Stimulated activated CD4-positive, alpha-beta T cell treated with anti-CD3 and anti-CD28 coated beads, Interleukin-2, amount 100 ng/mL, for 4 hours (primary cell): ENCODE data around the gene MARCHF4.
"Not testable (repeated sequence)": the region's sequence is repeated elsewhere in the genome, so short reads cannot be mapped to it uniquely, and the experiment has no call there.

ENCODE experiments used
- DNase-seq: peaks from one replicate; pipeline ENCODE4 v3.0.0-alpha.2; 2020; ENCODE audit warnings: low read depth

The MARCHF4 gene

GRCh38 chr2:216392018-216392562, 19.8 kb upstream of the MARCHF4 start:
- no peak for DNase-seq

DNA sequence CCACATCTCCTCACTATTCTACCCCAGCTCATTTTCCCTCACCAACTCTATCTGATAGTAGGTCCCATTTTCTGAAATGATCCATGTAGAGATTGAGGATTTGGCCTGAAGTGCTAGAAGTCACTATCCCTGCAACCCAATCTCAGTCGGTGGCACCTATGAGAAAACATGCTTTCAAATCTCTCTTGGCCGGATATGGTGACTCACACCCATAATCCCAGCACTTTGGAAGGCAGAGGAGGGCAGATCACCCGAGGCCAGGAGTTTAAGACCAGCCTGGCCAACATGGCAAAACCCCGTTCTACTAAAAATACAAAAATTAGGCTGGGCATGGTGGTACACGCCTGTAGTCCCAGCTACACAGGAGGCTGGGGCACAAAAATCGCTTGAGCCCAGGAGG, 19.1 kb upstream of the MARCHF4 start:
- DNase-seq = no peak

DNA sequence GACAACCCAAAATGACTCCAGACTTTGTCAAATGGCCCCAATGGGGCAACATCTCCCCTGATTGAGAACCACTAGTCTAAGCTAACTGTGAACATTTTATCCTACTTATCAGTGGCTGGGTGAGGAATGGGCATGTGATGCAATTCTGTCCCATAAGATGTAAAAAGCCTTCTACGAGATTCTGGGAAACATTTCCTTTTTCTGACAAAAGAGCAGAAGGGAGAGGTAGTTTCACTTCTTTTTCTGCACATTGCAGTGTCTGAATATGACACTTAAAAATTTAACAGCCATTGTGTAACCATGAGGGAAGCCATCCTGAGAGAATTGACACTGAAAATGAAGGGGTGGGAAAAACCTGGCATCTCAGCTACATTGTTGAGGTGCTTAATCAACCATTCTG, 17.3 kb upstream of the MARCHF4 start:
- DNase-seq = no peak

DNA sequence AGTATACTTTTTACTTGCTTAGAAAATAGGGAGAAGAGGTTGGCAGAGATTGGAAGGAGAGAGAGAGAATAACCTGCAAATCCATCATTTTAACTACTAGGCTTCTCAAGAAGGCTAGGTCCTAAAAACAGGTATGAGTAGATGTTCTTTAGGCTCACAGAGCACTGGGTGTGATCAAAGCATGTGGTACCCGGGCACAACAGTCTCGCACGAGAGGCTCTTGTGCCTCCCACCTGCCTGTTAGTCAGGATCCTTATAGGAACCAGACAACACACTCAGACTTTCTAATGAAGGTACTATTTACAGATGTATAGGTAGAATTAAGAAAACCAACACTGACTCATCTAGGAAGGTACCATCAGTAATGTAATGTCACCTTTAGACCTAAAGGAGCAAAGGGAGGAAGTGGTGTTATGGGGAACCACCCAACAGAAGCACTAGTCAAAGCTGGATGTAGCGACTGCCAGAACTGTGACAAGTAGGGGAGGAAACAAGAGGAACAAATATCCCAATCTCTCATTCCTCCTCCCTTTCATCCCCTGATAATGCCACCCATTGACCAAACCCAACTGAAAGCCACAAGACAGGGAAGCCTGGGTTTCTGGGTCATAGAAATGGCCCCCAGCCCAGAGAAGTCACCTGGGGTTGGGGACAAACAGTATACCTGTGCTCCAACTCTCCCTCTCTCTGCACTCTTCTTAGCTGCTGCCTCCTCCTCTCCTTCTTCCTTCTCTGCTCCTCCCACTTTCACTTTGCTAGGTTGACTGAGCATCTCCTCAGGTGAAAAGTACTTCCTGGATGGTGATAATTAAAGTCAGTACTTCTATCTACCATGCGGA, 16.0 kb upstream of the MARCHF4 start:
- peak; percentile 13 for DNase-seq

DNA sequence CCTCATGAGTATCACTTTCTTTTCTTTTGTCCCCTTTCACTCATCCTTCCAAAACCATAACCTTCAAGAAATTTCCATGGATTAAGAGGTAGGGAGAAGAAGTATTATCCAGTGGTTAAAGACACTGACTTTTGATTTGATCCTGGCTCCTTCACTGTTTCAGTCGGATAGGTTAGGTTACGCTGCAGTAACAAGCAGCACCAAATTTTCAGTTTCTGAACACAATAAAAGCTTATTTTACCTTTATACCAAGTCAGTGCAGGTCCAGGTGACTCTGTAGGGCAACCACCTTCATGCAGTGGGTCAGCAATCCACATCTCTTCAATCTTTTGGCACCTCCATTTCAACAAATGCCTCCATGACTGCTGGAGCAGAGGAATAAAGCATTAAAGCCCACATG, 15.0 kb upstream of the MARCHF4 start:
- no peak for DNase-seq

GRCh38 chr2:216385478-216385877, 13.2 kb upstream of the MARCHF4 start:
- DNase-seq = no peak

GRCh38 chr2:216384409-216384808, 12.1 kb upstream of the MARCHF4 start:
- not testable (repeated sequence) for DNase-seq

- no peak for DNase-seq
Observed at GRCh38 chr2:216379977-216380376, 7.7 kb upstream of the MARCHF4 start.

GRCh38 chr2:216375286-216375685, 3.0 kb upstream of the MARCHF4 start:
- no peak for DNase-seq

DNA sequence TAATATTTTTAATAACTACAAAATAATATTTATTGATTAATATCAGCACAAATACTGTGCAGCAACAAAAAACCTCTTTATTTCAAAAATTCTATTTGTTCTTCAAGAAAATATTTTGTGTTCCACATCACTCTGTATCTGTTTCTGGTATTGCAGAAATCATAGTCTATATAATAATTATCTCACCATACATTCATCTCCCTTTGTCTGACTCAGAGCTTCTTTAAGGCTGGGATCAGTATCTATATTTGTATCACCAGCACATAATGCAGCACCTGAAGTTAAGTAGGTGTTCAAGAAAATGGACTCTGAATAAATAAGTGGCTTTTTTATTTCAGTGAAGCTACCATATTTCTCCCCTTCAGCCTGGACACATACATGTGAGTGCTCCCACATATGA, 1.6 kb upstream of the MARCHF4 start:
- DNase-seq = no peak

DNA sequence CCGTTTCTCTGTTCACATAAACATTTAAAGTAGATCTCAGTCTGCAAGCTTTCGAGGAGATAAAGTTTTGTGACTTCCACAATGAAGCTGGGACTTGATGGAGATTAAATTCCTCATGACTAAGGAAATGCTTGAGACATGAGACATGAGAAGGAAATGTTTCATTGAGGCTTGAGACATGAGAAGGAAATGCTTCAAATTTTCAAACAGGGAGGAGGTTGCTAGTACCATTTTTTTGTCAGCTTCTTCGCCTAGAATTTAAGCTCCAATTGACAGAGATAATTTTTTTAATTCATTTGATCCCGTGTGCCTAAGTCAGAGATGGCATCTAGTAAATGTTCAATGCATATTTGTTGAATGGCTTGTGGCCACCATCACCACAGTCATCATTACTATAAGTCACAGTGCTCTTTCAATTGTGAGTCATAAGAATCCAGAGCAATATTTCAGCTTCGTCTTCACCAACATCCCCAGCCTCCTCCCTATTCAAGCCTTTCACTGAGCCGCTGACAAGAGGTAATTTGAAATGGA, 543 bp upstream of the MARCHF4 start:
- no peak for DNase-seq

DNA sequence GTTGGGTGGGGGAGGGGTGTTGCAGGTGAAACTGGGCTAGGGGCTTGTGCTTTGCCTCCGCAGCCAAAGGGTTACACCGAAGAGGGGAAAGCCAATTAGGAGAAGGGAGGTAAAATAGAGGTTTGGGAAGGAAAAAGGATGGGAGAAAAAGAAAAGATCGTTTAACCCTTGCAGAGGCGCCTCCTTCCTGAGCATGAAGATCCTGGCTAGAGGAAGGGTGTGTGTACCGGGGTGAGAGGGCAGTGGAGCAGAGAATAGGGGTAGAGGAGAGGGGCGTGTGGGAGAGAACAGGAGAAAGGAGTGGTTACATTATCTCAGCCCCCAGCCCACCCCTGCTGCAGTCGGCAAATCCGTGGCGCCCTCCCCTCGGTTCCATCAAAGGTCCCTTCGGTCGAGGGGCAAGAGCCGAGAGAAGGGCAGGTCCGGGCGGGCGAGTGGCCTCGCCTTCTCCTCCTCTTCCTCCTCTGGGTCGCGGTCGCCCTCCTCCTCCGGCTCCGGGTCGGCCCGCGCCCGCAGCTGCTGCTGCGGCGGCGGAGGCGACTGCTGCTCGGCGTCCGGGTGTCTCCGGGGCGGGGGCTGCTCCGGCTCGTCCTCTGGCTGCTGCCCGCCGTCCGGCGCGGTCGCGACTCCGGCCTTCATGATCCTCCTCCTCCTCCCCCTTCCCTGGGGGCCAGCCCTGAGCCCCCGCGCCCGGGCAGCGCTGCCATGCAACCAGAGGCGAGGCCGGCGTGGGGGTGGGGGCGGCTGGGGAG, 1.1 kb downstream of the MARCHF4 start:
- DNase-seq = no peak

- no peak for DNase-seq
Observed at GRCh38 chr2:216369821-216370220, 2.5 kb downstream of the MARCHF4 start.

GRCh38 chr2:216366777-216367471, 5.4 kb downstream of the MARCHF4 start:
- no peak for DNase-seq

DNA sequence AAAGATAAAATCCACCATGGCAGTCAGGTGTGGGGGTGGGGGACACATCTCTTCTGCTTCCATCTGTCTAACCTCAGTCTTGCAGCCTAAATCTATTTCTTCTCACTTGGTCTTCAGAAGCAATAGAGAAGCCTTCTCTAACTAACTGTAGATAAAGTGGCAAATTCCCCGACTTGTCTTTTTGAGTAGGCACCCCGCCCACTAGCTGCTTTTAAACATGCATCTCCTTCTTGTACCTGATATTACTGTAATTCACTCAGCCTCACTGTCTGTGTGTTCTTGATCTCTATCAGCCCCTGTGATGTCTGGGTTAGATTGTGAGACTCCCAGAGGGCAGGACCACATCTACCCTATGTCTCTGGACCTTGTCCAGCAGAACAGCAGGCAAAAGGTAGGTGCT, 6.8 kb downstream of the MARCHF4 start:
- no peak for DNase-seq

DNA sequence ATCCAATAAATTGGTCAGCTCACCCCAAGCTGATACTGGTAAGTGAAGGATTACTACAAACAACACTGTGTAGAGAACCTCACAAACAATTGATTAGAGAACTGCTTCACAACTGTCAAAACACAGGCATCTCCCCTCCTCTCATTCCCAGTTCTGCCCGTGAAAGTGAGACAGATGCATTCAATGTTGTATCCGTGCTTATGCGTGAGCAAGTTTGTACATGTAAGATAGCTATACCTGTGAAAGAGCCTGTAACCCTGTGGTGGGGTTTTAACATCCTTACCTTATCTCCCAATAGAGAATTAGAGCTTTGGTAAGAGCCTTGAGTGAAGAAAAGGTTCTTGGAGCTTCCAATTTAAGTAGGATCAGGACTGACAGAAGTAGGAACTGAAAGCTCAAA, 9.1 kb downstream of the MARCHF4 start:
- no peak for DNase-seq

DNA sequence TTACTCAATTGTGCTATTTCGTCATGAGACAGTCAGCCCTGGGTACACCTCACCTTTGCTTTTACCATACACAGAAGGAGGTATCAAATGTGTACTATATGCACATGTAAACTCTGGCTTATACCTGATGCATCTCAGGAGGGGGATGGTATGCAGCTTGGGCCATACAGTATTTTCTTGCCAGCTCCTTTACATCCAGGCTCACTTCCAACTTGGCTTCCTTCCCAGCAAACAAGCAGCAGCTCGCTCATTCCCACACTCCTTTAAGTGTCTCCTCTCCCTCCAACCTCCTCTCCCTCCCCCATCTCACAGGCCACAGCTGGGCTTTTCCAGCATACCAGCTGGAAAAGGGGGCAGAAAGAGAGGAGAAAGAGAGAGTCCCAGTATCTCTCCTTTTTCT, 9.6 kb downstream of the MARCHF4 start:
- DNase-seq = no peak

- no peak for DNase-seq
Observed at GRCh38 chr2:216355711-216356110, 16.6 kb downstream of the MARCHF4 start.

DNA sequence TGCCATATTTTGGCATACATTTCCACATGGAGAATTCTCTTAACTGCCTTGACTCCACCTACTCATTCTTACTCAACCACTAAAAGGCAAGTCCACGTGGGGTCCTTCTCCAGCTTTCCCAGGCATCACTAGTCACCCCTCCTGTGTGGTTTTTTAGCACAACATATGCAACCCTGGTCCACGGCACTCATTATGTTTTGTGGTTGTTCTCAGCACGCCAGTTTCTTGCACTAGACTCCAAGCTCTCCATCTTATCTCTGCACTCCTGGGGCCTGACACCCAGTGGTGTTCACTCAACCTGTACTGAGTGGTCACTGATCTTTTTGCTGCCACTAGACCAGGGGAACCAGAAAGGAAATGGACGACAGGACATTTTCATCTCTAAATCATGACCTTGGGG, 18.0 kb downstream of the MARCHF4 start:
- no peak for DNase-seq

DNA sequence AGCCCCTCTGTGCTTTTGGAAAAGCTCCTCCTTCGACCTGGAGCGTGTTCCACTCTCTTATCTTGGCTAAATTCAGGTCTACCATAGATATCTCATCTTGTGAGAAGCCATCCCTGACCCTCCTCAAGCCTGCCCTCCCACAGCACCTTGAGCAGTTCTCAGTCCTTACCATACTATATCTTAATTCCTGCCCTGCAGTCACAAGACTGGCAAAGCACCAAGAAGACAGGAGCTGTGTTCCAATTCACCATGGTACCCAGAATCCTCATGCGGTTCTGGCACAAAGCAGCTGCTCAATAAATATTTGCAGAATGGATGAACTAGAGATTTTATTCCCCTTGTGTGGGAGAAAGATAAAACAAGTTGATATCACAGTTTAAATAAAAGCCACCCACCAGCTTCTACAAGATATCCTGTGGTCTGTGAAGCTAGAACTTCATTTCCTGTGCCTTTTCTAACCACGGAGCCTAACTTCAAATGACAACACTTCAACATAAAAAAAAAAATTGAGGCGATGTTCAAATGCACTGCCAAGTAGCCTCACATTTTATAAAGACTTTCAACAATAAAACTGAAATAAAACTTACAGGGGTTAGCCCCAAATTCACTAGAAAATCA, 19.5 kb downstream of the MARCHF4 start:
- no peak for DNase-seq

GRCh38 chr2:216351172-216351925, 20.9 kb downstream of the MARCHF4 start:
- no peak for DNase-seq
